Esophagus squamous epithelium (tissue), 5 donors: Measurements from ENCODE around the gene BORA. TPM values are rescaled to one million over a fixed set of nuclear protein-coding genes. Genes with fewer than 3 reads are reported as not detected.

ENCODE experiments used
- DNase-seq: peaks from one replicate; lab custom pipeline; 2025; lab: John Stamatoyannopoulos, UW
- H3K27ac ChIP-seq, 4 donors: fragments of 200-600 bp; sonication (generic); one replicate each; pipeline ENCODE4 v1.5.1; 2016 to 2019; ENCODE audit warnings: mild to moderate bottlenecking in 1 of 4
- H3K27me3 ChIP-seq, 4 donors: fragments of 200-600 bp; sonication (generic); 1 replicate in 3 of 4; 2 replicates in 1 of 4; pipeline versions ENCODE4 v1.5.1 to v1.6.0; 2017 to 2021; ENCODE audit warnings: antibody characterized with exemption in 1 of 4
- H3K36me3 ChIP-seq, 3 donors: fragments of 200-600 bp; sonication (generic); one replicate each; pipeline ENCODE4 v1.5.1; 2016 to 2019
- H3K4me1 ChIP-seq, 3 donors: fragments of 200-600 bp; sonication (generic); one replicate each; pipeline ENCODE4 v1.5.1; 2017 to 2019
- H3K4me3 ChIP-seq, 4 donors: fragments of 200-600 bp; sonication (generic); 1 replicate in 3 of 4; 2 replicates in 1 of 4; pipeline ENCODE4 v1.5.1; 2016 to 2019; ENCODE audit warnings: mild to moderate bottlenecking in 2 of 4, moderate library complexity in 1 of 4
- H3K9me3 ChIP-seq, 3 donors: fragments of 200-600 bp; sonication (generic); one replicate each; pipeline ENCODE4 v1.5.1; 2016 to 2019
- POLR2A ChIP-seq, 4 donors: fragments of 450-650 bp; IDR thresholded peaks; one replicate each; pipeline ENCODE4 v1.6.1; 2017; ENCODE audit warnings: antibody characterized with exemption in 4 of 4, mild to moderate bottlenecking in 4 of 4, moderate library complexity in 3 of 4
- WGBS, 2 donors: methylation state at CpG; one replicate each; pipeline ENCODE4 v1.1.5; 2018; 5-methylcytosine and 5-hydroxymethylcytosine counted together
- intact Hi-C: fragments of 100-400 bp; cut with DNase I; formaldehyde crosslinking; loops from one replicate; pipeline ENCODE4 v1.15.0; 2022
- total RNA-seq, 4 donors: library from RNA; depleted of rRNA; stranded (reverse); fragments of >200 nt; gene quantifications; one replicate each; pipeline ENCODE4 v1.1.0, GENCODE V29; 2016
- TF ChIP-seq, protein P1 (sequence below), 6 experiments: fragments of 450-650 bp in 4 of 6; fragments of 200-600 bp in 2 of 6; sonication (generic) in 2 of 6; IDR thresholded peaks; one replicate each; pipeline ENCODE4 v1.5.1; 2016 to 2019; ENCODE audit warnings: antibody characterized with exemption in 6 of 6, mild to moderate bottlenecking in 4 of 6, moderate library complexity in 4 of 6
- donor health status: DM: yes; HTN: yes; CAD: no.

The BORA gene
- total RNA-seq, 4 donors from 2014 or later: 5.2 to 8.7 (median 6.2) TPM

DNA sequence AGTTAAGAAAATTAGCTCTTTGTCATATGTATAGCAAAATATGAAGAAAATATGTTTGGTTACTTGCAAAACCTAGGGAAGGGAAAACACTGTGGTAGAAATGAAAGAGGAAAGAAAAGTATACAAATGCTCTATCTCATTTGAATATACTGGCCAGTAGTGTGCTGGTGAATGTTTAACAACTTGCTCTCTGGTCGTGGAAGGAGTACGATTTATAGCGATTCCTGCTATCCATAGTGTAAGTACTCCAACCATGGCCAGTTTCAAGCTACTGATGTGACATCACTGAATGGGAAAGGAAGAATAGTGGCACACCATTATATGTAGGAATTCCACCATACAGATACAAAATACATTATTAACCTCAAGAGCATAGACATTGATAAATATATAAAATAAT lies 9.3 kb downstream of the BORA start:
- no peak for DNase-seq
- intact Hi-C loops: no loop called here
- no peaks in the 10 kb centered on the region for H3K27me3 ChIP-seq
- TF ChIP-seq, protein P1, sequence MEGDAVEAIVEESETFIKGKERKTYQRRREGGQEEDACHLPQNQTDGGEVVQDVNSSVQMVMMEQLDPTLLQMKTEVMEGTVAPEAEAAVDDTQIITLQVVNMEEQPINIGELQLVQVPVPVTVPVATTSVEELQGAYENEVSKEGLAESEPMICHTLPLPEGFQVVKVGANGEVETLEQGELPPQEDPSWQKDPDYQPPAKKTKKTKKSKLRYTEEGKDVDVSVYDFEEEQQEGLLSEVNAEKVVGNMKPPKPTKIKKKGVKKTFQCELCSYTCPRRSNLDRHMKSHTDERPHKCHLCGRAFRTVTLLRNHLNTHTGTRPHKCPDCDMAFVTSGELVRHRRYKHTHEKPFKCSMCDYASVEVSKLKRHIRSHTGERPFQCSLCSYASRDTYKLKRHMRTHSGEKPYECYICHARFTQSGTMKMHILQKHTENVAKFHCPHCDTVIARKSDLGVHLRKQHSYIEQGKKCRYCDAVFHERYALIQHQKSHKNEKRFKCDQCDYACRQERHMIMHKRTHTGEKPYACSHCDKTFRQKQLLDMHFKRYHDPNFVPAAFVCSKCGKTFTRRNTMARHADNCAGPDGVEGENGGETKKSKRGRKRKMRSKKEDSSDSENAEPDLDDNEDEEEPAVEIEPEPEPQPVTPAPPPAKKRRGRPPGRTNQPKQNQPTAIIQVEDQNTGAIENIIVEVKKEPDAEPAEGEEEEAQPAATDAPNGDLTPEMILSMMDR (IDR thresholded peaks at IDR 0.05): no peak
- no peak for TF ChIP-seq POLR2A (IDR thresholded peaks at IDR 0.05)
- H3K36me3 ChIP-seq: peaks cover 0 to 82% (median 0%) of the 10 kb centered on the region in 3 donors
- H3K9me3 ChIP-seq: no peaks in the 10 kb centered on the region
- H3K4me1 ChIP-seq: no peaks in the 10 kb centered on the region
- 94 to 95% methylated on average over 3 of the region's 3 CpGs for WGBS, 2 donors
- H3K4me3 ChIP-seq: no peak overlapping the region
- H3K27ac ChIP-seq: no peak overlapping the region

DNA sequence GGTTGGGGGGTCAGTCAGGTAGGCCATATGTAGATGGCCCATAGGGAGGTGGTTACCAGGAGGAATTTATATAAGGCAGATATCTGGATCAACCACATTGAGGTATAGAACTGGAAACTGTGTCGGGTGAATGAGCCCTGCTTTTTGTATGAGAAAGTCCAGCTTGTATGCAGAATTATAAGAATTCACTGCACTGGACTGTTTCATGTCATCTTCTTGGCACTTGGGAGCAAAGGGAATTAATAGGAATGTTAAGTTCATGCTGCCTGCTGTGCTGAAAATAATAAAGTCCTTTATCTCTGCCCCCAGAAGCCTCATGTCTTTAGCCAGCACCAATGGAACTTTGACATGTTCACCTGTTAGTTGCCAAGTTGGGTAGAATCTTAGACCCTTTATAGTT lies 12.3 kb downstream of the BORA start:
- H3K9me3 ChIP-seq: no peaks in the 10 kb centered on the region
- H3K36me3 ChIP-seq: peaks cover 0 to 78% (median 0%) of the 10 kb centered on the region in 3 donors
- TF ChIP-seq, protein P1 (IDR thresholded peaks at IDR 0.05): no peak
- no peak for TF ChIP-seq POLR2A (IDR thresholded peaks at IDR 0.05)
- 78 to 89% methylated on average over 1 of the region's 1 CpG for WGBS, 2 donors
- no peak overlapping the region for H3K27ac ChIP-seq
- intact Hi-C loops: no loop called here
- H3K4me1 ChIP-seq: no peaks in the 10 kb centered on the region
- DNase-seq: no peak
- no peak overlapping the region for H3K4me3 ChIP-seq
- H3K27me3 ChIP-seq: no peaks in the 10 kb centered on the region

DNA sequence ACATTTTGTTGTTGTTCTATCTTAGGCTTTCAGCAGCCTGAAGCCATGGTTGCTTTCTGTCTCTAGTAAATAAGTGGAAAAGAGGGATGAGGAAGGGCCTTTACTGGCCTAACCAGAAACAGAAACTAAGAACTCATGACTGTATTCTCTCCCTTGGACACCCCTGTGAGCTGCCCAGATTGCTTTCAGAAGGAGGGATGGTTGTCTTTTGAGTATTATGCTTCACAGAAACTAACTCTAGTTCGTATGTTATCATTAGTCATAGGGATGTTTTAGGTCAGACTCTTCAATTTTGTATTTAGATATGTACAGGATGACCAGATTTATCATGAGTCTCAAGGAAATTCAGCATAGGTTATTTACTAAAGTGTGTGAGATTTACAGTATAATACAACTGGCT lies 17.5 kb downstream of the BORA start:
- Histone ChIP-seq H3K4me1 (no peaks in the 10 kb centered on the region), H3K27ac (no peak overlapping the region), H3K36me3 (peaks cover 0 to 80% (median 0%) of the 10 kb centered on the region in 3 donors), H3K4me3 (no peak overlapping the region), H3K9me3 (no peaks in the 10 kb centered on the region), H3K27me3 (no peaks in the 10 kb centered on the region)
- DNase-seq: no peak
- WGBS, 2 donors: 67 to 72% methylated on average over 1 of the region's 1 CpG
- no peak for TF ChIP-seq POLR2A (IDR thresholded peaks at IDR 0.05)
- TF ChIP-seq, protein P1 (IDR thresholded peaks at IDR 0.05): no peak
- intact Hi-C loops: no loop called here

DNA sequence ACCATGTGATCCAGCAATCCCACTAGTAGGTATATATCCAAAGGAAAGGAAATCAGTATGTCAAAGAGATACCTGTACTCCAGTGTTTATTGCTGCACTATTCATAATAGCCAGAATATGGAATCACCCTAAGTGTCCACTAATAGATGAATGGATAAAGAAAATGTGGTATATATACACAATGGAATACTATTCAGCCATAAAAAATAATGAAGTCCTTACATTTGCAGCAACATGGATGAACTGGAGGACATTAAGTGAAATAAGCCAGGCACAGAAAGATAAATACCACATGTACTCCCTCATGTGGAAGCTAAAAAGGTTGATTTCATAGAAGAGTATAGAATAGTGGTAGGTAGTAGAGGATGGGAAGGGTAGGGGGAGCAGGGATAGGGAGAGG lies 23.5 kb downstream of the BORA start:
- peaks cover 0 to 89% (median 0%) of the 10 kb centered on the region in 3 donors for H3K36me3 ChIP-seq

DNA sequence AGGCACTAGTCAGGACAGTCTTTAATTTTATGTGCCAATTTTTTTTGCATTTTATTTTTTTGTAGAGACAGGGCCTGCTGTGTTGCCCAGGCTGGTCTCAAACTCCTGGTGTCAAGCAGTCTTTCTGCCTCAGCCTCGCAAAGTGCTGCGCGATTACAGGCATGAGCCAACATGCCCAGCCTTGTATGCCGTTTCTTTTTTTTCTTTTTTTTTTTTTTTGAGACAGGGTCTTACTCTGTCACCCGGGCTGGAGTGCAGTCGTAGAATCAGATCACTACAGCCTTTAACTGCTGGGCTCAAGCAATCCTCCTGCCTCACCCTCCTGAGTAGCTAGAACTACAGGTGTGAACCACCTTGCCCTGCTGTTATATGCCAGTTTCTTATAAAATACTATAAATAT lies 26.4 kb downstream of the BORA start:
- Histone ChIP-seq H3K9me3 (no peaks in the 10 kb centered on the region), H3K4me1 (no peaks in the 10 kb centered on the region), H3K27ac (no peak overlapping the region), H3K4me3 (no peak overlapping the region), H3K36me3 (peaks cover 3 to 91% (median 11%) of the 10 kb centered on the region in 3 donors), H3K27me3 (no peaks in the 10 kb centered on the region)
- TF ChIP-seq POLR2A (IDR thresholded peaks at IDR 0.05): no peak
- TF ChIP-seq, protein P1 (IDR thresholded peaks at IDR 0.05): no peak
- DNase-seq: no peak
- intact Hi-C loops: no loop called here
- 47 to 56% methylated on average over 6 of the region's 6 CpGs for WGBS, 2 donors

More for the DNA sequence above, 23.5 kb downstream of the BORA start:
- no peak overlapping the region for H3K4me3 ChIP-seq
- no peaks in the 10 kb centered on the region for H3K9me3 ChIP-seq
- intact Hi-C loops: no loop called here
- no peaks in the 10 kb centered on the region for H3K27me3 ChIP-seq
- no peaks in the 10 kb centered on the region for H3K4me1 ChIP-seq
- DNase-seq: no peak
- no peak for TF ChIP-seq POLR2A (IDR thresholded peaks at IDR 0.05)
- TF ChIP-seq, protein P1 (IDR thresholded peaks at IDR 0.05): no peak
- H3K27ac ChIP-seq: no peak overlapping the region
